GM19372 (cell line): Measurements from ENCODE around the gene OOSP4A.
"Not testable (repeated sequence)": the region's sequence is repeated elsewhere in the genome, so short reads cannot be mapped to it uniquely, and the experiment has no call there.

Source experiments
- ATAC-seq: cut with Tn5 transposase; IDR thresholded peaks from one replicate; pipeline ENCODE4 v1.9.1; 2021; ENCODE audit warnings: mild to moderate bottlenecking, low read depth, moderate library complexity; ENCODE audit not compliant: unreplicated experiment

The OOSP4A gene

GRCh38 chr11:59973097-59973496 is 9.3 kb downstream of the OOSP4A start:
- ATAC-seq, result no peak

DNA sequence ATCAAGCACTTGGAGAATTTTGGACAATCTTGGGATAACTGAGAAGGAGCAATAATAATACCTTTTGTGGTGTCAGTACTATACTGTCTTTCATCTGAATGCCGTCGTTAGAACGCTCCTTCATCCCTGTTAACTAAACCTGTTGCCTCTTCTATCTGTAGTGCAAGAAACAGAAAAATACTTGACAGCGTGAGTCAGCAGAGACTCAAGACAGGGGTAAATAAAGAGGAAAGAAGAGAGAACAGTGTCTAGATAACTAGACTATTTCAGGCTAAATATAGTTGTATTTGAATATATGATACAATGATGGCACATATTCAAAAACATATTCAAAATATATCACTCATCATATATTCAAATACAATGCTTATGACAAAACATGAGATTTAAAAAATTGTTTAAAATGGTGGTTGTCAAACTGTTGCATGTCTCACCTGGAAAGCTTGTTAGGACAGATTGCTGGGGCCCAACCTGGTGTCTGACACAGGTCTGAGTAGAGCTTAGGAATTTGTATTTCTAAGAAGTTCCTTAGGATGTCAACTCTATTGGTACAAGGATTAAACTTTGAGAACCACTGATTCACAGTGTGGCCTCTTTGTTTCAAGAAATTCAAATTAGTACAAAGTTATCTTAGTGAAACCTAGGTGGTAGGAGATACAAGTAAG is 17.4 kb downstream of the OOSP4A start:
- no peak for ATAC-seq

- ATAC-seq, result not testable (repeated sequence)
These were observed 18.2 kb downstream of the OOSP4A start for GRCh38 chr11:59982037-59982436.

GRCh38 chr11:59983212-59983611 is 19.4 kb downstream of the OOSP4A start:
- ATAC-seq, result no peak

DNA sequence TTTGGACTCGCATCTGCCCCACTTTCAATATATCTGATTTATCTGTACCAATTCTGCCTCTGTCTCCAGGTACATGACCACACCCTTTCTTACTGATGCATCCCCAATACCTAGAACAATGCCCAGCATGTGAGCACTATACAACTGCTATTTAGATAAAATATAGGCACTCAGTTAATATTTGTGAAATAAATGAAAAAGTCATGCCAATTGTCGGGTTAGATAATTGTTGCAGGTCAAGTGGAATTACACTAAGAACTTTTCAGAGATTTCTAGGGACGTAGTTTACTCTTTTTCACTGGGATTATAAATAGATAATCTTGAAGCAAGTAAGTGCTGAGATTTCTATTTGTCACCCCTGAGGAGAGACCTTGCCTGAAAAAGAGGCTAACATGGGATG is 20.5 kb downstream of the OOSP4A start:
- no peak for ATAC-seq

GRCh38 chr11:59990421-59990820 is 26.6 kb downstream of the OOSP4A start:
- ATAC-seq, result no peak

DNA sequence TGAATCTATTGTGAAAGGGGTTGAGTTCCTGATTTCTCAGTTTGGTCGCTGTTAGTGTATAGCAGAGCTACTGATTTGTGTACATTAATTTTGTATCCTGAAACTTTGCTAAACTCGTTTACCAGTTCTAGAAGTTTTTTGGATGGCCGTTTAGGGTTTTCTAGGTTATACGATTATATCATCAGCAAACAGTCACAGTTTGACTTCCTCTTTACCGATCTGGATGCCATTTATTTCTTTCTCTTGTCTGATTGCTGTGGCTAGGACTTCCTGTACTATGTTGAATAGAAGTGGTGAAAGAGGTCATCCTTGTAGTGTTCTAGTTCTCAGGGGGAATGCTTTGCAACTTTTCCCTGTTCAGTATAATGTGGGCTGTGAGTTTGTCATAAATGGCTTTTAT is 28.6 kb downstream of the OOSP4A start:
- no peak for ATAC-seq

DNA sequence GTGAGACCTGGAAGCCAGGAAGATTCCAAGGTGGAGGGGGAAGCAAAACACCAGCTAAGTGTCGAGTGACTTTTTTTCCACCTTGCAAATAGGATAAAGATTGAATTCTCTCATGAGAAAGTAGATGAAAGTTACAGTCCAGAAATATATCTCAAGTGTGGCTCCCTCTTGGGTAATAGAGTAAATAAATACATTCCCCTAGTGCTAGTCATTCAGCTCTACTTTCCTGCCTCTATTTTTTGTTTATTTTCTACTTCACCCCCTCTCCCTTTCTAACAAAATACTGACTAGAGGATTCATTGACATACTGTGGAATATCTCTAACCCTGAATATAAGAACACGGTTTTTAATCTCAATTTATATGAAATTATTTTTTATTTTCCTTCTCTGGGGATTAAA is 34.0 kb downstream of the OOSP4A start:
- ATAC-seq, result no peak

DNA sequence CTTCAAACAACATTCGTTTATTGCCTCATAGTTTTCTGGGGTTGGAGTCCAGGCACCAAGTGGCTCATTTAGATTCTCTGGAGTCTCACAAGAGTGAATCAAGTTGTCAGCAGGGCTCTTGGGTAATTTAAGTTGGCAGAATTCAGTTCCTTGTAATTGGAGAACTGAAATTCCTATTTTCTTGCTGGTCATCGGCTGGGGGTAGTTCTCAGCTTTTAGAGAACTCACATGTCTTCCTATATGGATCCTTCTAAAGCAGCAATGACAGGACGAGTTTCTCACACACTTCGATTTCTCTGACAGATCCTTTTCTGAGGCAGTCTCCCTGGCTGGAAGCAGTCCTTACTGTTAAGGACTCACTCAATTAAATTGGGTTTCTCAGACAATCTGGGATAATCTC is 35.9 kb downstream of the OOSP4A start:
- no peak for ATAC-seq

- ATAC-seq, result no peak
These were observed 39.9 kb downstream of the OOSP4A start for GRCh38 chr11:60003729-60004128.

GRCh38 chr11:60005360-60005759 is 41.5 kb downstream of the OOSP4A start:
- no peak for ATAC-seq

- no peak for ATAC-seq
These were observed 53.0 kb downstream of the OOSP4A start, which contains the start of gene OOSP4B for GRCh38 chr11:60016881-60017280. OOSP4B (plus strand) TSS chr11:60017181.

- no peak for ATAC-seq
These were observed 54.2 kb downstream of the OOSP4A start for GRCh38 chr11:60018058-60018457.
